ENCODE data around the gene TFEB.

The TFEB gene

DNA sequence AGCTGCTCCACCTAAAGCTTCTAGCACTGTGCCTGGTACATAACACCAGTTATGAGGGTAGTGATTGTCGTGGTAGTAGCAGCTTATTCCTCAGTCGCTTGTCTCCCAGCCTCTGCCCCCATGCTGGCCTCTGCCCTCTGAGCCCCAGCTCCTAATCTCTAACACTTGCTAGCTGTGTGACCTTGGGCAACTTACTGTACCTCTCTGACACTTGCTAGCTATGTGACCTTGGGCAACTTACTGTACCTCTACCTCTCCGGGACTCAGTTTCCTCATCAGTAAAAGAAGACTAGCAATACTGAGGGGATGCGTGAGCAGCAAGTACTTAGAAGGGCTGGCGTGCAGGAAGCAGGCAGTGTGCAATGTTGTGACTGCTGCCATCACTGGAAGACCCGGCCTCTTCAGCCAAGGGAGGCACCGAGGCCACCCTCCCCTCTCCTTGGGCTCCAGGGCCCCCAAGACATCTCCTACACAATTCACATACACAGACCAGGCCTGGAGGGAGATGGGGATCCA, 87.3 kb downstream of the TFEB start:
- Histone ChIP-seq H3K4me1 (ENCODE audit: control insufficient read depth, insufficient read depth, low read length) (peaks cover 18% of the 10 kb centered on the region), H3K36me3 (ENCODE audit: insufficient read depth, low read length) (no peaks in the 10 kb centered on the region), H3K27me3 (ENCODE audit: control insufficient read depth, insufficient read depth, low read length) (peaks cover 63% of the 10 kb centered on the region), H3K9ac (ENCODE audit: low read depth, low read length) (no peak overlapping the region), H3K4me2 (ENCODE audit: low read length) (no peak overlapping the region), H3K9me3 (replicated peaks; ENCODE audit: low read length) (no peaks in the 10 kb centered on the region), H3K4me3 (ENCODE audit: low read length) (no peak overlapping the region)

- H3K4me3 ChIP-seq (ENCODE audit: low read length), result no peak overlapping the region
- H3K9ac ChIP-seq (ENCODE audit: low read depth, low read length), result no peak overlapping the region
- peaks cover 18% of the 10 kb centered on the region for H3K4me1 ChIP-seq (ENCODE audit: control insufficient read depth, insufficient read depth, low read length)
- H3K9me3 ChIP-seq (replicated peaks; ENCODE audit: low read length), result no peaks in the 10 kb centered on the region
- no peak overlapping the region for H3K4me2 ChIP-seq (ENCODE audit: low read length)
- H3K36me3 ChIP-seq (ENCODE audit: insufficient read depth, low read length), result no peaks in the 10 kb centered on the region
- H3K27me3 ChIP-seq (ENCODE audit: control insufficient read depth, insufficient read depth, low read length), result peaks cover 71% of the 10 kb centered on the region
Measured at GRCh38 chr6:41647061-41647511, 88.3 kb downstream of the TFEB start.

DNA sequence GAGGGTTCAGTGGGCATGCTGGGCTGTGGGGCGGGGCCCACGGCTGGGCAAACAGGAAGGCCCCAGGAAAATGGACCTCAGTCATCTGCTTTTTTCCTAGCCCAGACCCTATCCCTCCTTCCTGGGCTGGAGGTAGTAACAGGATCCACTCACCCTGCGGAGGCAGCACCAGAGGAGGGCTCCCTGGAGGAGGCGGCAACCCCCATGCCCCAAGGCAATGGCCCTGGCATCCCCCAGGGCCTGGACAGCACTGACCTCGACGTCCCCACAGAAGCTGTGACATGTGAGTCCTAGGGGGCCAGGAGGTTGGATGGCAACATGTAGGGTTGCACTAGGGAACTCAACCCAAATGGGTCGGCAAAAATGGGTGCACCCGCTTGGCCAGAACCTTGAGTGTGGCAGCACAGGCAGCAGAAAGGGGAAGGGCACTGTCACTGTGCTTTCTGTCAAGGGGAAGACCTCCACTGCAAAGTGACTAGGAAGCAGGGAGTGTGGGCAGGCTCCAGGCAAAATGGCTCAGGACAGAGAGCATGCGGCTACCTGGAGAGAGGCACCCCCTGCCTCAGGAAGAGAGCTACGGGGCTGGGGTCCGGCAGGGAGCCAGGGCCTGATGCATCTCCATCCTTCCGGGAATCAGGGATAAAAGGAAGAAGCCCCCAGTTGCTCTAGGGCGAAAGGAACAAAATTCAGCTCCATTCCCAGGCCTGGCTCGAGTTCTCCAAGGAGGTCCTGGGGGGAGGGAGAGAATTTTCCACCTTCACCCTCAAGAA, 89.2 kb downstream of the TFEB start:
- H3K4me3 ChIP-seq (ENCODE audit: low read length), result no peak overlapping the region
- peaks cover 73% of the 10 kb centered on the region for H3K27me3 ChIP-seq (ENCODE audit: control insufficient read depth, insufficient read depth, low read length)
- H3K9me3 ChIP-seq (replicated peaks; ENCODE audit: low read length), result no peaks in the 10 kb centered on the region
- no peak overlapping the region for H3K9ac ChIP-seq (ENCODE audit: low read depth, low read length)
- H3K4me2 ChIP-seq (ENCODE audit: low read length), result no peak overlapping the region
- H3K4me1 ChIP-seq (ENCODE audit: control insufficient read depth, insufficient read depth, low read length), result peaks cover 18% of the 10 kb centered on the region
- H3K36me3 ChIP-seq (ENCODE audit: insufficient read depth, low read length), result no peaks in the 10 kb centered on the region

DNA sequence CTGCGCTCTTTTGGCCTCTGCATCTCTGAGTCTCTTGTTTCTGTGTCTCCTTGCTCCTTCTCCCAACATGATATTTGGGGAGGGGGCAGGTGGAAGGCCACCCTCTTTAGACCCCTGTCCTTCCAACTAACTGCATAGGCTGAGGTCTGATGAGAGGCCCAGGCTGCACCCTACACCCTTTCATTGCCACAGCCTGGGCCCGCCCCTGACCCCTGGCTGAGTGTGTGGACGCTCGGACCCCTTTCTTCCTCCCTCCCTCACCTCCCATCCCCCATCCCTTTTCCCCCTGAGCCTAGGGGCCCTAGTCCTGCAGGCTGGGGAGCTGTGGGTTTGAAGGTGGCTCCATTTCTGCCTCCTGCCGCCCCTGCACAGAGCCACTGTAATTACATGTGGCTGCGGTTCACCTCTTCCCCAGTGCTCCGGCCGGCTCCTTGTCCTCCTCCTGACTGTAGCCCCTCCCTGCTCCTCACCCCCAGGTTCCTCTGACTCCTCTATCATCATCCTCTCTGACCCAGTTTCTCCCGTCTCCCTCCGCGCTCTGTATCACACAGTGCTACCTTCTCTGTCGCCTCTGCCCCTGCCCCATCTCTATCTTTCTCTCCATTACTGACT, 90.3 kb downstream of the TFEB start:
- Histone ChIP-seq H3K4me2 (ENCODE audit: low read length) (no peak overlapping the region), H3K9me3 (replicated peaks; ENCODE audit: low read length) (no peaks in the 10 kb centered on the region), H3K27me3 (ENCODE audit: control insufficient read depth, insufficient read depth, low read length) (peaks cover 81% of the 10 kb centered on the region), H3K9ac (ENCODE audit: low read depth, low read length) (no peak overlapping the region), H3K4me3 (ENCODE audit: low read length) (no peak overlapping the region), H3K36me3 (ENCODE audit: insufficient read depth, low read length) (no peaks in the 10 kb centered on the region), H3K4me1 (ENCODE audit: control insufficient read depth, insufficient read depth, low read length) (peaks cover 18% of the 10 kb centered on the region)

GRCh38 chr6:41644297-41644879, 91.0 kb downstream of the TFEB start:
- no peak overlapping the region for H3K4me3 ChIP-seq (ENCODE audit: low read length)

DNA sequence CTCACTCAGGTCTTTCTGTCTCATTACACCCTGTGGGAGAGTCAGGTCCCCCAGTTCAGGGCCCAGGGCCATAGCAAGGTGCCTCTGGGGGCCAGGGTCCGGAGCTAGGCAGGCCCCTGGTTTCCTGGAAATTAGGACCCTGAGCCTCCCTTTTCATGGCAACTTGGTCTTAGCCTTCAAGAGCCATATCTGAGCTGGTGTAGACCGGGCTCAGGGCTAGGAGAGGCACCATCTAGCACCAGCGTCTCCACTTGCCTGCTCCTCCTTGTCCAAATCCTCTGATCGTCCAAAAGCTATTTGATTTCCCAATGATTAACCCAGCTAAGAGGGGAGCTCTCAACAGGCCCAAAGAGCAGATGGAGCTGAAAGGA, 91.5 kb downstream of the TFEB start:
- peaks cover 83% of the 10 kb centered on the region for H3K27me3 ChIP-seq (ENCODE audit: control insufficient read depth, insufficient read depth, low read length)

More at GRCh38 chr6:41644297-41644879, 91.0 kb downstream of the TFEB start:
- Histone ChIP-seq H3K36me3 (ENCODE audit: insufficient read depth, low read length) (no peaks in the 10 kb centered on the region), H3K9me3 (replicated peaks; ENCODE audit: low read length) (no peaks in the 10 kb centered on the region), H3K4me2 (ENCODE audit: low read length) (no peak overlapping the region), H3K27me3 (ENCODE audit: control insufficient read depth, insufficient read depth, low read length) (peaks cover 83% of the 10 kb centered on the region), H3K9ac (ENCODE audit: low read depth, low read length) (no peak overlapping the region), H3K4me1 (ENCODE audit: control insufficient read depth, insufficient read depth, low read length) (peaks cover 16% of the 10 kb centered on the region)

DNA sequence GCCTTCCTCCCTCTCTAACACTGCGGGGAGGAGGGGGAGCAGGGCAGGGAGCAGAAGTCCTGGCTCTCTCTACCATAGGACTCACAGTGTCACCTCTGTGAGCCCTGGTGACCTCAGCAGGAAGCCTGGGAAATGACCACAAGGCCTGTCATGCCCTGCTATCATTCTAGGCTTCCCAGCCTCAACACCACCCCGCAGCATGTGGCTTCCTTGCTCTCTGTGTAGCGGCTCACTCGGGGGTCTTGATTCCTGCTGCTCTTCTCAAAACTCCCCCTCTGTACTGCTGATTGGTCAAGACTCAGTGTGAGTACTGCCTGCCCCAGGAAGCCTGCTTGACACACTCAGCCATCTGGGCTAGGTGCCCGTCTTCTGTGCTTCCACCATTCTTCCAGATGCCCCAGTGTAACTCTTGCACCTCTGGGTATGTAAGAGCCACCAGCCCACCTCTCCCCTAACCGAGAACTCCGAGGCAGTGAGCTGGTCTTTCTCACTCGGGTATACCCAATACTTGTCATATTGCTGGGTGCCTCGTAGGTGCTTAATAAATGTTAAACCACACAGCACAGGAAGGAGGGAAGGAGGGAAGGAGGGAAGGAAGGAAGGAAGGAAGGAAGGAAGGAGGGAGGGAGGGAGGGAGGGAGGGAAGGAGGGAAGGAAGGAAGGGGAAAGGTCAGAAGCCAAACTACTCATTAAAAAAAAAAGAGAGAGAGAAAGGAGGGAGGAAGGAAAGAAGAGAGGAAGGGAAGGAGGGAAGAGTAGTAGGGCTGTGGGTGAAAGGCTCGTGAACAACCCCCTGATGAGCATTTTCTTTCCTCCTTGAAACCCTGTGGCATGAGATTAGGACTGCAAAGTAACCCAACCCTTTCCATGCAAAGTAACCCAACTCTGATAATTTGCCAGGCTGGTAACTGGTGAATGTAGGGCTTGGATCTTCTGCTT, 92.2 kb downstream of the TFEB start:
- Histone ChIP-seq H3K9ac (ENCODE audit: low read depth, low read length) (no peak overlapping the region), H3K27me3 (ENCODE audit: control insufficient read depth, insufficient read depth, low read length) (peaks cover 89% of the 10 kb centered on the region), H3K4me1 (ENCODE audit: control insufficient read depth, insufficient read depth, low read length) (peaks cover 7% of the 10 kb centered on the region), H3K4me3 (ENCODE audit: low read length) (no peak overlapping the region), H3K9me3 (replicated peaks; ENCODE audit: low read length) (no peaks in the 10 kb centered on the region), H3K4me2 (ENCODE audit: low read length) (no peak overlapping the region), H3K36me3 (ENCODE audit: insufficient read depth, low read length) (no peaks in the 10 kb centered on the region)

More for the DNA sequence above, 91.5 kb downstream of the TFEB start:
- Histone ChIP-seq H3K4me1 (ENCODE audit: control insufficient read depth, insufficient read depth, low read length) (peaks cover 11% of the 10 kb centered on the region), H3K4me3 (ENCODE audit: low read length) (no peak overlapping the region), H3K36me3 (ENCODE audit: insufficient read depth, low read length) (no peaks in the 10 kb centered on the region), H3K4me2 (ENCODE audit: low read length) (no peak overlapping the region), H3K9me3 (replicated peaks; ENCODE audit: low read length) (no peaks in the 10 kb centered on the region), H3K9ac (ENCODE audit: low read depth, low read length) (no peak overlapping the region)

GRCh38 chr6:41642090-41642959, 93.1 kb downstream of the TFEB start:
- Histone ChIP-seq H3K9me3 (replicated peaks; ENCODE audit: low read length) (no peaks in the 10 kb centered on the region), H3K4me3 (ENCODE audit: low read length) (no peak overlapping the region), H3K4me1 (ENCODE audit: control insufficient read depth, insufficient read depth, low read length) (peaks cover 6% of the 10 kb centered on the region), H3K4me2 (ENCODE audit: low read length) (no peak overlapping the region), H3K9ac (ENCODE audit: low read depth, low read length) (no peak overlapping the region), H3K36me3 (ENCODE audit: insufficient read depth, low read length) (no peaks in the 10 kb centered on the region), H3K27me3 (ENCODE audit: control insufficient read depth, insufficient read depth, low read length) (peaks cover 97% of the 10 kb centered on the region)

- Histone ChIP-seq H3K4me3 (ENCODE audit: low read length) (no peak overlapping the region), H3K4me2 (ENCODE audit: low read length) (no peak overlapping the region), H3K9ac (ENCODE audit: low read depth, low read length) (no peak overlapping the region), H3K9me3 (replicated peaks; ENCODE audit: low read length) (no peaks in the 10 kb centered on the region), H3K4me1 (ENCODE audit: control insufficient read depth, insufficient read depth, low read length) (peaks cover 4% of the 10 kb centered on the region), H3K27me3 (ENCODE audit: control insufficient read depth, insufficient read depth, low read length) (peaks cover 96% of the 10 kb centered on the region), H3K36me3 (ENCODE audit: insufficient read depth, low read length) (no peaks in the 10 kb centered on the region)
Measured at GRCh38 chr6:41641352-41641925, 94.0 kb downstream of the TFEB start.

DNA sequence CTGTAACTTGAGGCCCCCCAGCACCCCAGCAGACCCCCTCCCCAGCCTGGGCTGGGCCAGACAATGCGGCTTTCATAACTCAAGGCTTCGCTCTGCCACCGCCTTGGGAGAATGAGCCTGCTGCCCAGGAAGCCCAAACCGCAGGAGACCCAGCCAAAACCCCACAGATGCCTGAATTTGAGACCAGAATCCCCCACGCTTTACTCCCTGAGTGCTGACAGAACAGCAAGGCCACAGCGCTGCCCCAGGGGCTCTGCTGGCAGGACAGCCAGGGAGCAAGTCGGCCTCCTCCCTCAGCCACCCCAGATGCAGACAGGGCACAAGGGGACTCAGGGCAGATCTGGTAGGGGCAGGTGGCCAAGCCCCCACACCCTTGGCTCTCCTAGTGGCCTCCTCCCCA, 95.0 kb downstream of the TFEB start:
- Histone ChIP-seq H3K4me1 (ENCODE audit: control insufficient read depth, insufficient read depth, low read length) (peaks cover 4% of the 10 kb centered on the region), H3K27me3 (ENCODE audit: control insufficient read depth, insufficient read depth, low read length) (peaks cover 96% of the 10 kb centered on the region), H3K9ac (ENCODE audit: low read depth, low read length) (no peak overlapping the region), H3K36me3 (ENCODE audit: insufficient read depth, low read length) (no peaks in the 10 kb centered on the region), H3K9me3 (replicated peaks; ENCODE audit: low read length) (no peaks in the 10 kb centered on the region), H3K4me2 (ENCODE audit: low read length) (no peak overlapping the region), H3K4me3 (ENCODE audit: low read length) (no peak overlapping the region)
